ENCODE measurements around the gene CEP104. TPM values are rescaled to one million over a fixed set of nuclear protein-coding genes. Genes with fewer than 3 reads are reported as not detected.

Gene CEP104
- total RNA-seq, 4 donors from 2014 or later: 42.9 to 64.5 (median 54.7) TPM

DNA sequence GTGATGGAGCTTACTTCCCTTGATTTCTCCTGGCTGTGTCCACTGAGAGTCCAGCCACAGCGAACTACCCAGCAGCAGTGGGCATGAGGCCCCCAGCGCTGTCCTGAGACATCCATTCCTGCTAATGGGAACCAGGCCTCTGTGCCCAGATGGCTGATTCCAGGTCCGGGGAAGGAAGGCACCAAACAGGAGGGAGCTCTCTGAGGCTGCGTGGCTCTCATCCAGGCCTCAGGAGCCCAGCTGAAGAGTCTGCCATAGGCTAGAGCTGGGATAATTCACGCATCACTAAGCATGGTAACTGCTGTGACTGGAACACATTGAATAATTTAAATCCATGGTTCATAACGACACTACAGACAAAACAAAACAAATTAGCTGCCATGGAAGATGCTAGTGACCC, 36.0 kb downstream of the CEP104 start:
- Histone ChIP-seq H3K4me1 (no peaks in the 10 kb centered on the region), H3K27me3 (no peaks in the 10 kb centered on the region), H3K36me3 (peaks cover 0 to 59% (median 0%) of the 10 kb centered on the region in 3 donors), H3K9me3 (no peaks in the 10 kb centered on the region), H3K4me3 (no peak overlapping the region), H3K27ac (no peak overlapping the region)
- no peak for TF ChIP-seq POLR2A (IDR thresholded peaks at IDR 0.05)
- TF ChIP-seq, protein P1, sequence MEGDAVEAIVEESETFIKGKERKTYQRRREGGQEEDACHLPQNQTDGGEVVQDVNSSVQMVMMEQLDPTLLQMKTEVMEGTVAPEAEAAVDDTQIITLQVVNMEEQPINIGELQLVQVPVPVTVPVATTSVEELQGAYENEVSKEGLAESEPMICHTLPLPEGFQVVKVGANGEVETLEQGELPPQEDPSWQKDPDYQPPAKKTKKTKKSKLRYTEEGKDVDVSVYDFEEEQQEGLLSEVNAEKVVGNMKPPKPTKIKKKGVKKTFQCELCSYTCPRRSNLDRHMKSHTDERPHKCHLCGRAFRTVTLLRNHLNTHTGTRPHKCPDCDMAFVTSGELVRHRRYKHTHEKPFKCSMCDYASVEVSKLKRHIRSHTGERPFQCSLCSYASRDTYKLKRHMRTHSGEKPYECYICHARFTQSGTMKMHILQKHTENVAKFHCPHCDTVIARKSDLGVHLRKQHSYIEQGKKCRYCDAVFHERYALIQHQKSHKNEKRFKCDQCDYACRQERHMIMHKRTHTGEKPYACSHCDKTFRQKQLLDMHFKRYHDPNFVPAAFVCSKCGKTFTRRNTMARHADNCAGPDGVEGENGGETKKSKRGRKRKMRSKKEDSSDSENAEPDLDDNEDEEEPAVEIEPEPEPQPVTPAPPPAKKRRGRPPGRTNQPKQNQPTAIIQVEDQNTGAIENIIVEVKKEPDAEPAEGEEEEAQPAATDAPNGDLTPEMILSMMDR (IDR thresholded peaks at IDR 0.05): no peak
- DNase-seq: no peak

DNA sequence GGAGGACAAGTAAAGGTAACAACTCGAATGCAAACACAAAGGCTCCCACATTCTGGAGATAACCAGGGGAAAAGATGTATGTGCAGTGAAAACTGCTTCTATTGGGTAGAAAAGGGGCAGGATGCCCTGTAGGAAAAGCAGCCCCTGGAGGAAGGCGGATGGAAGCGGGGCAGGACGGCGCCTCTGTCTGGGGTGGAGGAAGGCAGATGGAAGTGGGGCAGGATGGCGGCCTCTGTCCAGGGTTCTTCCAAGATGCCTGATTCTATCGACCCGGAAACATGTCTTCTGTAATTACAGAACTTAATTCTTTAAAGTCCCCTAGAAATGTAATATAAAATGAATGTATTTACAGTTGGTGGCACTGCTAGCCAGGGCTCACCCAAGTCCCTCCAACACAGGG, 36.7 kb downstream of the CEP104 start:
- Histone ChIP-seq H3K27ac (no peak overlapping the region), H3K36me3 (peaks cover 0 to 57% (median 0%) of the 10 kb centered on the region in 3 donors), H3K9me3 (no peaks in the 10 kb centered on the region), H3K4me3 (no peak overlapping the region), H3K4me1 (no peaks in the 10 kb centered on the region), H3K27me3 (no peaks in the 10 kb centered on the region)
- no peak for DNase-seq
- no peak for TF ChIP-seq POLR2A (IDR thresholded peaks at IDR 0.05)
- TF ChIP-seq, protein P1 (IDR thresholded peaks at IDR 0.05): no peak

DNA sequence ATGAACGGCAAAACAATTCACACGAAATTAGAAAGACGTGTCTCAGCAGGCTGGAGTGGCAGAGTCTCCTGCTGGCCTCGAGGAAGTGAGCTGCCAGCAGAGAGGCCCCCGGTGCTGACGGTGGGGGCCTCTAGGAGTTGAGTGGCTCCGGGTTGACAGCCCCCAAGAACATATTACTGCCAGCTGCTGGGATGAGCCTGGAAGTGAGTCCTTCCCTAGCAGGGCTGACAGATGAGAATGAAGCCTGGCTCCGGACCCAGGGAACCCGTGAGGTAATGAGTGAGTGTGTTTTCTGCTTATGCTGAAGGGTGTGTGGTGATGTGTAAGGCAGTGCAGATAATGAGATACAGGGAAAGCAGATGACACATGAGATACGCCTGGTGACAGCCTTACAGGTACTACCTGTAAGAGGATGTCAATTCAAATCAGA, 37.2 kb downstream of the CEP104 start:
- TF ChIP-seq, protein P1 (IDR thresholded peaks at IDR 0.05): no peak
- no peak for TF ChIP-seq POLR2A (IDR thresholded peaks at IDR 0.05)
- H3K36me3 ChIP-seq: peaks cover 0 to 58% (median 0%) of the 10 kb centered on the region in 3 donors

DNA sequence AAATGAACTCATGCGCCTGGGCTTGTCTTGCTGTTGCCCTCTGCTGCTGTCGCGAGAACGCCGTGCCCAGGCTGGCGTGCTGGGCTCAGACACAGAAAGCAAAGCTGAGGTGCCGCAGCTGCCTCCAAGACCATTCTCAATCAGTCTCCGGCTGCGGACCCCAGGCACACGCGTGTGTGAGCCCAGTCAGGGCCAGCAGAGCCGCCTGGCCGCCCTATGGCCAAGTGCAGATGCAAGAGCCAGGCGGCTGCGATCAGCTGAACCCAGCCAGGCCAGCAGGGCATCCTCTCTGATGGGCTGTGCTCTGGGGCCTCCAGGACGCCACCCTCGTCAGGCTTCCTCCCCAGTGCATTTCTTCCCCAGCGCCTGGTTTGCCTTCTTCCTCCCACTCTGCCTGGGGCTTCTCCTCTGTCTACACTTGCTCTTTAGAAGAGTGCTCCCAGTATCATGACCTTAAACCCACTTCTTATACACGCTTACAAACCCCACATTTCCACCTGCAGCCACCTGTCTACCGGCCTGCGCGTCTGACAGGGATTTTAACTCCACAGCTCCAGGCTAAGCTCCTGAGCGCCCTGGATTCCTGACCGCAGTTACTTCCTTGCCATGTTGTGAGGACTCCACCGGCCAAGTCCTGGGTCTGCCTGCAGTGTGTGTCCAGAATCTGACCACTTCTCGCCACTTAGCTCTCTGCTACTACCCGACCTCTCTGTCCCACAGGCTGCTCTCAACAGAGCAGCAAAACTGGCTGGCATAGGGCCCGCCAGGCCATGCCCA, 39.0 kb downstream of the CEP104 start:
- Histone ChIP-seq H3K27me3 (no peaks in the 10 kb centered on the region), H3K27ac (no peak overlapping the region), H3K4me1 (no peaks in the 10 kb centered on the region), H3K36me3 (peaks cover 0 to 53% (median 0%) of the 10 kb centered on the region in 3 donors), H3K4me3 (no peak overlapping the region), H3K9me3 (no peaks in the 10 kb centered on the region)
- no peak for DNase-seq
- TF ChIP-seq, protein P1 (IDR thresholded peaks at IDR 0.05): no peak

More for the DNA sequence above, 37.2 kb downstream of the CEP104 start:
- Histone ChIP-seq H3K4me1 (no peaks in the 10 kb centered on the region), H3K27ac (no peak overlapping the region), H3K9me3 (no peaks in the 10 kb centered on the region), H3K4me3 (no peak overlapping the region), H3K27me3 (no peaks in the 10 kb centered on the region)
- no peak for DNase-seq

DNA sequence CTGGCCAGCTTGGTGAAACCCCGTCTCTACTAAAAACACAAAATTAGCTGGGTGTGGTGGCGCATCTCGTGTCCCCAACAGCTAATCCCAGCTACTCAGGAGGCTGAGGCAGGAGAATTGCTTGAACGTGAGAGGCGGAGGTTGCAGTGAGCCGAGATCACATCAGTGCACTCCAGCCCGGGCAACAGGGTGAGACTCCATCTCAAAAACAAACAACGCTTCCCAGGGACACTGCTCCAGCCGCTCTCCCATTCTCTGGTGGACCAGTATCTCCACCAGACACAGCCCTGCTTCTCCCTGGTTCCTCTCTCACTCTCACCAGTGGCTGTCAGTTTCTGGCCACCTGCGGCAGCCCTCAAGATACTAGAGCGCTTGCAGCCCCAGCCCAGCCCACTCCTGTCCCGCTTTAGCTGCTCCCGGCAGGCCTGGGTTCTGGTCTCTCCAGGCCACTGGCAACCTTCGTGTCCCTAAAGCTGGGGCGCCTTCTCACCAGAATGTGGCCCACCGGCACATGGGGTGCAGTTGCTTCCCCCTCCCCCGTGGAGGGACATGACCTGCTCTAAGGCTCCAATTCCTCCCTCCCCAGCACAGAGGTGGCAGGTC, 39.8 kb downstream of the CEP104 start:
- Histone ChIP-seq H3K4me1 (no peaks in the 10 kb centered on the region), H3K9me3 (no peaks in the 10 kb centered on the region), H3K36me3 (peaks cover 0 to 45% (median 0%) of the 10 kb centered on the region in 3 donors), H3K27me3 (no peaks in the 10 kb centered on the region), H3K27ac (no peak overlapping the region), H3K4me3 (no peak overlapping the region)
- no peak for TF ChIP-seq POLR2A (IDR thresholded peaks at IDR 0.05)
- TF ChIP-seq, protein P1 (IDR thresholded peaks at IDR 0.05): no peak
- no peak for DNase-seq
